ENCODE results near the gene MED13L.
"Not testable (repeated sequence)": the region's sequence is repeated elsewhere in the genome, so short reads cannot be mapped to it uniquely, and the experiment has no call there.

MED13L gene

GRCh38 chr12:116246490-116247179 lies 30.9 kb downstream of the MED13L start:
- DNase-seq = no peak

DNA sequence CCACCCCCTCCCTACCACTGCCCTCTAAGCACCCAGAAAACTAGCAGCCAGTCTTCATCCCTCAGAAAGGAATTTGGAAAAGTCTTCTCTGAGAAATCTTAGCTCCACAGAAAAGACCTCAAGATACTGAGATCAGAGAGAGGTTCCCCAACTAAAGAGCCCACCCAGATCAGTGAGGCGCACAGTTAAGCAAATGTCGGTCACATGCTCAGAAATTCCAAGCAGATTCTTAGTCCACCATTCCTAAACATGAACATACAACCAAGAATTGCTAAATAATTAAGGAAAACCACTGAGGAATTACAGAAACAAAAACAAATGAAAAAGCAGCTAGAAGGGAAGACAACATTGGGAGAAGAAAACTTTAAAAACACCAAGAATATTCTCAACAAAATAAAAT lies 32.3 kb downstream of the MED13L start:
- DNase-seq = no peak

DNA sequence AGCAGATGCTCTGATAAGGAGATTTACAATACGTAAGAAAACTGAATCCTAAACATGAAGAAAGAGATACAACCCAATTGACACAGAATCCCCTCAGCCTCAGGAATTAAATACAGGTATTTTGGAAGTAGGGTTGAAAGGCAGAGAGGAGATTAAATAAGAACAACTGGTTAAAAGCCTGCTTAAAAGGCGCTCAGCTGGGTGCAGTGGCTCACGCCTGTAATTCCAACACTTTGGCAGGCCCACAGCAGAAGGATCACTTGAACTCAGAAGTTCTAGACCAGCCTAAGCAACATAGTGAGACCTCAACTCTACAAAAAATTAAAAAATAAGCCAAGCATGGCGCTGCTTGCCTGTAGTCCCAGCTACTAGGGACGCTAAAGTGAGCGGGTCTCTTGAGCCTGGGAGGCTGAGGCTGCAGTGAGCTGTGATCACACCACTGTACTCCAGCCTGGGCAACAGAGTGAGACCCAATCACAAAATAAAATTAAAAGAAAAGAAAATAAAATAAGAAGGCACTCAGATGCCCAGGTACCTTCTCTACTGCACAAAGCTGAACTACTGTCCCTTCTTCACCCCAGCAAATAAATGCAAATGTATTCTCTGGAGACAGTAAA lies 32.9 kb downstream of the MED13L start:
- DNase-seq = no peak

- DNase-seq = no peak
Observed at GRCh38 chr12:116244001-116244400, 33.5 kb downstream of the MED13L start.

DNA sequence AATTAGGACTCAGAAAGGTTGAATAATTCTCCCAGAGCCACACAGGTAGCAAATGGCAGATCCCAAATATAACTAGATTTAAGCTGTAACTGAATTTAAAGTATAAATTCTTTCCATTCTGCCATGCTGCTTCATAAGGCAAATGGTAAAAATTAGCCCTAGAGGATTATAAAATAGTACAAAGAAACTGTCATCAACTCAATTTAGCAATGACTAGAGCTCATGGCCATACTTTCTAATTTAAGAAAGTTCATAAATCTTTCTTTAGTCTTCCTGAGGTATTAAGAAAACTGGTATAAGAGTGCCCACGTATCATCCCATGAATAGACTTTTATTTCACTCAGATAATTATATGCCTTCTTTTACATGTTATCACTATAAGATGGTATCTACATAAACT lies 34.8 kb downstream of the MED13L start:
- DNase-seq = no peak

DNA sequence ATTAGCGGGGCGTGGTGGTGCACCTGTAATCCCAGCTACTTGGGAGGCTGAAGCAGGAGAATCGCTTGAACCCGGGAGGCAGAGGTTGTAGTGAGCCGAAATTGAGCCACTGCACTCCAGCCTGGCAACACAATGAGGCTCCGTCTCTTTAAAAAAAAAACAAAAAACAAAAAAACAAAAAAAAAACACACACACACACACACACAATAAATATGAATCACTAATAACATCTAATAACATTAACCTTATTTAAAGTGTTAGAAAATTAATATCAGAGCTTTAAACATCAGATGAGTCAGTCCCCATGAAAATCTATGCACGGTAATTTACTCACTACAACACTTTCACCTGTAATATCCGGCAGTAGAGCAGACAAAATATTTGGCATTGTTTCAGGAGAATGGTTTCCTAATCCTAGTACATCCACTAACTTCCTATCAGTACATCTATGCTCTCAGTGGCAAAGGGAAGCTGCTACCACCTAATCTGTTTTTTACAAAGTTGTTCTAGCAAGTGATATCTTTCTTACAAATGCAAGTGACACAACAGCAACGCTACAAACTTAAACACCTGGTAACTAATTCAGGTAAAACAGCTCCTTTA lies 36.2 kb downstream of the MED13L start:
- no peak for DNase-seq

DNA sequence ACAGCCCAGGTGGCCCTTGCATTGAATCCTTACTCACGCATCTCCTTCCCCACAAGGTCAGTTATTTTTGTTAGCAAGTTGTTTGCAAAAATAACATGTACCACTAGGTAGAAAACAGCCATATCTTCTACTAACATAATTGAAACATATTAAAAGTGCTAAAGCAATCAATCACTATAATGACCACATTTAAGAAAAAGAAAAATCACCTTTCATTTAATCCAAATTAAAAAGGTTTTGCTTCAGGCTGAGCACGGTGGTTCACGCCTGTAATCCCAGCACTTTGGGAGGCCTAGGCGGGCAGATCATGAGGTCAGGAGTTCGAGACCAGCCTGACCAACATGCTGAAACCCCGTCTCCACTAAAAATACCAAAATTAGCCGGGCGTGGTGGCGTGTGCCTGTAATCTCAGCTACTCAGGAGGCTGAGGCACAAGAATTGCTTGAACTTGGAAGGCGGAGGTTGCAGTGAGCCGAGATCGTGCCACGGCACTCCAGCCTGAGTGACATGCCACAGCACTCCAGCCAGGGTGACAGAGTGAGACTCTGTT lies 38.8 kb downstream of the MED13L start:
- not testable (repeated sequence) for DNase-seq

DNA sequence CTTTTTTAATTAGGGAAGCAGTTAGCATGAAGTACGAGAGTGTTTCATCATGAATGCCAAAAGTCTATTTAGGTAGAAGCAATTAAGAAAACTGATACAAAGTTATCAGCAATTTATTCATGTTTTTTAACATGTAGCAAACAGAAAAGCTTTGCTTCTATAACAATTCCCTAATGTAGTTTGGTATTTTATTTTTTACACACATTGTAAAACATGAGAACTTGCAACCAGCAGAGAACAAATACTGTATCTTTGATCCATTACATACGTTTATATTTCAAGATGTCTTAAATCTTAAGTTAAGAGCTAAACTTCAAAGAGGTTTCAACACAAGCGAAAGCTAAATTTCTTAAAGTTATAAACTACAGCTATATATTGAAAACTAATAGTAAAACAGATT lies 39.3 kb downstream of the MED13L start:
- DNase-seq = no peak

- no peak for DNase-seq
Observed at GRCh38 chr12:116236976-116237375, 40.5 kb downstream of the MED13L start.

GRCh38 chr12:116236148-116236731 lies 41.3 kb downstream of the MED13L start:
- DNase-seq = peak; percentile 16

- not testable (repeated sequence) for DNase-seq
Observed at GRCh38 chr12:116234148-116234547, 43.3 kb downstream of the MED13L start.

GRCh38 chr12:116233669-116234068 lies 43.8 kb downstream of the MED13L start:
- DNase-seq = no peak

DNA sequence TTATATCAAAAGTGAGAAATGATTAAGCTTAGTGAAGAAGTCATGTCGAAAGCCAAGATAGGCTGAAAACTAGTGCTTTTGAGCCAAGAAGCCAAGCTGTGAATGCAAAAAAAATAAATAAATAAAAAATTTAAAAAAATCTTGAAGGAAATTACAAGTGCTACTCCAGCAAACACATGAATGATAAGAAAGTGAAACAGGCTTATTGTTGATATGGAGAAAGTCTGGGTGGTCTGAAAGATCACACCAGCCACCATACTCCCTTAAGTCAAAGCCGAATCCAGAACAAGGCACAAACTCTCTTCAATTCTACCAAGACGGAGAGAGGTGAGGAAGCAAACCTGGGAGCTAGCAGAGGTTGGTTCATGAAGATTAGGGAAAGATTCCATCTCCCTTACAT lies 49.7 kb downstream of the MED13L start:
- no peak for DNase-seq

DNA sequence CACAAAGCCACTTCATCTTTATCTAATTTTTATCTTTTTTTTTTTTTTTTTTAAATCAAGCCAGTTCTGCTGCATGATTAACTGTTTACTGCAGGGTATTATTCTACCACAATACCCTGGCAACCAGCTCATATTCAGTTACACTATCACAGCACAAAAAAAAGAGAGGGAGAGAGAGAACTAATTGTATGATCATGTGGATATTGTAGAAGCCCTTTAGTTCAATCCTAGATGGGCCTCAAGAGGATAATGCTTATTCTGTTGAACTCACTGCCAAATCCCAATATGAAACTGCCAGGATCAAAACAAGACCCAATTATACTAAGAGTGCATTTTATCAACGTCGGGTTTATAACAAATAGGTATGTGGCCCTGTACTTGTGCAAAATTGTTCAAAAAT lies 51.5 kb downstream of the MED13L start:
- DNase-seq = no peak

- DNase-seq = peak; percentile 2
Observed at GRCh38 chr12:116222358-116222757, 55.1 kb downstream of the MED13L start.

- no peak for DNase-seq
Observed at GRCh38 chr12:116220756-116221155, 56.7 kb downstream of the MED13L start.

DNA sequence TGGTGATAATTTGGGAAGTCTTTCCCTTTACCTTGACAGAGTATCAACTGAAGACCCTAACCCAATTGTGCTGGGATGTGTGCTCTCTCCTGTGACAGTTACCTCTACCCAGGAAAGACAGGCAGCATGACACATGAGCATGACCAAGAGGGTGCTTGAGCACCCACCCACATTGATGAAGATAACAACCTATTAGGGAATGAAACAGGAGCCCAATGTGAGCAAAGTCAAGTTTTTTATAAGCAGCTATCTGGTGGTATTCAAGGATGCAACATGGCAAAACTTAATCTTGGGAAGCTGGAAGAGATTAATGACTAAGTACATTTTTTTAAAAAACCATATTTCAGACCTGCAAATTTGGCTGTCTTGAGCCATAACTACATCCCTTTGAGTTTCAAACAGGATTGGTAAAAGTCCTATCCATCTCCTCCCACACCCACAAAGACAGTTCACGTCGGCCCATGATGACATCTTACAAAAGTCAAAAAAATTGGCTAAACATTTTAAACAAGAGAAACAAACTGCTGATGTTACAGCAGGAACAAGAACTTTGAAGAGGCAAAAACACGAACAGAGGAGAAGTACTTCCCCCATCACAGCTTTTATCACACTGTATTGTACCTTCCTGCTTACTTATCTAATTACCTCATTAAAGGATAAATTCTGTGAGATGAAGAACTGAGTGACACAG lies 60.3 kb downstream of the MED13L start:
- DNase-seq = no peak

GRCh38 chr12:116216022-116216756 lies 61.3 kb downstream of the MED13L start:
- DNase-seq = no peak

GRCh38 chr12:116215023-116215422 lies 62.5 kb downstream of the MED13L start:
- no peak for DNase-seq

- DNase-seq = no peak
Observed at GRCh38 chr12:116213885-116214527, 63.5 kb downstream of the MED13L start.

DNA sequence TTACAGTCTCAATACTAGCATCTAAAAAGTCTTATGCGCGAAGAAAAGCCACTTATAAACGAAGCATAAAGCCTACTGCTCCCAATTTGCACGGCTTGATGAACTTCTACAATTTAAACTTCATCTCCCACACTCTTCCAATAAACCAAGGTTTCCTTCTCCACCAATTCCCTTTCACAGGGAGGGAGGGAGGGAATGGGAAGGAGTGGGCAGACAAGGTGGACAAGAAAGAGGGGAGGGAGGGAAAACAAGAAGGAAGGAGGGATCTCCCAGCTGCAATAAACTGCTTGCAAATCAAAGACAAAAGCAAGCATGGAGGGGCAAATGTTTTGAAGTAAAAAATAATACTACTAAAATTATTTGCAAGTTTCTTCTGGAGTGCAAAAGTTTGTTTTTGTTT lies 64.5 kb downstream of the MED13L start:
- DNase-seq = no peak

DNA sequence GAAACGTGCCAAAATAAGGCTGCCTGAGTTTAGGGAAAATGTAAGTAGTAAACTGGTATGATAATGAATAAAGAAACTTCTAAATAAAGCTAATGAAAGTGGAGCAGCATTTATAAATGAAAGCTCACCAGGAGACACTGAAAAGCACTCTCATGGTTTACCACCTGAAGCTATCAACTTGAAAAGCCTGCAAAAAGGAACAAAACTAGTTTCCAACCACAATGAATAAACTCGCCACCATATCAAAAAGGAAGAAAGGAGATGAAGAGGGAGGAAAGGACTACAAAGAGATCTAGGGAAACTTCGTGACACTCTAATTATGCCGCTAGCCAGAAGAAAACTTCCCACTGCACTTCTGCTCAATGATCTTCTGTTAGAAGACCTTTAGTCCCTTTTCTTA lies 66.7 kb downstream of the MED13L start:
- DNase-seq = no peak

All from DMS 273 treated with DMSO at 0.1 percent for 48 hours (cell line).